ENCODE data around the gene MACROD1. TPM values are rescaled to one million over a fixed set of nuclear protein-coding genes. Genes with fewer than 3 reads are reported as not detected.

MACROD1 gene
- total RNA-seq, 2 experiments from 2014 or later: 6.0 to 6.3 TPM

DNA sequence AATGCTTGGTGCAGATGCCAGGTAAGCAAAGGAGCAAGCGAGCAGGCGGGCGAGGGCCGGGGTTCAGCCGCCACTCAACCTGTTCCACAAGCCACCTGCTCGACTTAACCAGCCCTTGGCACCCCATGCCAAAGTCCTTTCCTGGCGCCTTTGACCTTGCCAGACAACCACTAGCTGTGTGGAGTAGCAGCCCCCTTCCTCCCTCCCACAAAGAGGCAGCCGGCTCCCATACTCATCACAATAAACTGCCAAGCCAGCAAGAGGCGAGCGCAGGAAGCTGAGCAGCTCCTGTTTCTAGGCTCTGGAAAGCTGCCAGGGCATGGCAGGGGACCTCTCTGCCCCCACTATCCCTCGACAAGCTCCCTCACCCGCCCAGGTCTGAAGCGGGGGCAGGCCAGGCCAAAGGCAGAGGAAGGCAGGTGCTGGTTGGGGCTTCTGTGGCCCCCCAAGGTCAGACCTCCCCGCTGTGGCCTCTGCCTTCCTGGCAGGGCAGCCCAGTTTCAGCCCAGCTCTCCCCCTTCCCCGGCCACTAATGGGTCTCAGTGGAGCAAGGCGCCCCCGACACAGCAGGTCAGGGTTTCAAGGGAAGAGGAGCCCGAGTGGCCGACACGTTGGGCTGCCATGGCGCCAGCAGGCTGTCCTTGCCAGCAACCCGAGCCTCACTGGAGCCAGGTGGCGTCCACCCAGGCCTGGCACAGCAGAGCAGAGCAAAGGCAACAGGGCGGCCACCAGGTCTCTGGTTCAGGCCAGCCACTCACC lies 15.3 kb downstream of the MACROD1 start:
- no peaks in the 10 kb centered on the region for H3K27me3 Mint-ChIP-seq
- intact Hi-C loops (cut with DNase I, micrococcal nuclease): loop anchor here in 1 of 2 experiments (5.0 kb wide), 1 partner anchor 243 kb away; no protein-coding TSS in a partner anchor
- Histone ChIP-seq H3K4me1 (ENCODE audit: insufficient read depth, low read length) (peaks cover 18% of the 10 kb centered on the region), H3K4me3 (ENCODE audit: low read length) (no peak overlapping the region), H3K27me3 (ENCODE audit: control insufficient read depth in 1 of 2, insufficient read depth in 2 of 2, low read length in 2 of 2) (no peaks in the 10 kb centered on the region), H3K9me3 (ENCODE audit: control insufficient read depth in 1 of 2, insufficient read depth in 1 of 2, low read length in 2 of 2) (no peaks in the 10 kb centered on the region), H3K27ac (ENCODE audit: low read depth in 1 of 2, low read length in 2 of 2) (no peak overlapping the region), H3K36me3 (ENCODE audit: insufficient read depth, low read length) (no peaks in the 10 kb centered on the region)
- no peaks in the 10 kb centered on the region for H3K9me3 Mint-ChIP-seq
- DNase-seq (no peak), ATAC-seq (ENCODE audit: poor library complexity) (no peak)
- ChIA-PET POLR2A (no interaction called here), CTCF (interaction anchor here (2.1 to 2.8 kb wide), 2 partner anchors 150 kb away, joined by 7 to 15 read pairs; no protein-coding TSS in a partner anchor)
- H3K27ac Mint-ChIP-seq: no peak overlapping the region
- H3K4me3 Mint-ChIP-seq: no peak overlapping the region
- no peaks in the 10 kb centered on the region for H3K36me3 Mint-ChIP-seq (ENCODE audit: low read depth)
- H3K4me1 Mint-ChIP-seq (ENCODE audit: low read depth): peaks cover 4% of the 10 kb centered on the region
- TF ChIP-seq, protein P1, sequence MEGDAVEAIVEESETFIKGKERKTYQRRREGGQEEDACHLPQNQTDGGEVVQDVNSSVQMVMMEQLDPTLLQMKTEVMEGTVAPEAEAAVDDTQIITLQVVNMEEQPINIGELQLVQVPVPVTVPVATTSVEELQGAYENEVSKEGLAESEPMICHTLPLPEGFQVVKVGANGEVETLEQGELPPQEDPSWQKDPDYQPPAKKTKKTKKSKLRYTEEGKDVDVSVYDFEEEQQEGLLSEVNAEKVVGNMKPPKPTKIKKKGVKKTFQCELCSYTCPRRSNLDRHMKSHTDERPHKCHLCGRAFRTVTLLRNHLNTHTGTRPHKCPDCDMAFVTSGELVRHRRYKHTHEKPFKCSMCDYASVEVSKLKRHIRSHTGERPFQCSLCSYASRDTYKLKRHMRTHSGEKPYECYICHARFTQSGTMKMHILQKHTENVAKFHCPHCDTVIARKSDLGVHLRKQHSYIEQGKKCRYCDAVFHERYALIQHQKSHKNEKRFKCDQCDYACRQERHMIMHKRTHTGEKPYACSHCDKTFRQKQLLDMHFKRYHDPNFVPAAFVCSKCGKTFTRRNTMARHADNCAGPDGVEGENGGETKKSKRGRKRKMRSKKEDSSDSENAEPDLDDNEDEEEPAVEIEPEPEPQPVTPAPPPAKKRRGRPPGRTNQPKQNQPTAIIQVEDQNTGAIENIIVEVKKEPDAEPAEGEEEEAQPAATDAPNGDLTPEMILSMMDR (IDR thresholded peaks at IDR 0.05): no peak

DNA sequence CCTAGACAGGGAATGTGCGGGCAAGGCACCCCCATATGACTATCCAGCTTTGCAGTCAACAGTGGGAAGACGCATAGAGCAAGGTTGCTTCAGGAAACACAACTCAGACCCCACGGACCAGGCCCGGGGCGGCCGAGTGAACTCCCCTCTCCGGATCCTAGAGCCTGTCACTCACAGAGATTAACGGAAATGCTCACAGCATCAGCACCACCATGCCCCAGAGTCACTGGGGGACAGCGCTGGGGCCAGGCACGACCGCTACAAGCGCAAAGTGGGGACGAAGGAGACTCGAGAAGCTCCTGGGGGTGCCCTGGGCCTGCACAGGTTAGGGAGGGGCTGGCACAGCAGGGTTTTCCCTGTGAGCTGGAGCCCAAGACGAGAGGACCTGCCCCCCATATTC lies 15.9 kb downstream of the MACROD1 start:
- H3K27ac ChIP-seq (ENCODE audit: low read depth in 1 of 2, low read length in 2 of 2): no peak overlapping the region
- POLR2A ChIA-PET: no interaction called here
- no peaks in the 10 kb centered on the region for H3K27me3 ChIP-seq (ENCODE audit: control insufficient read depth in 1 of 2, insufficient read depth in 2 of 2, low read length in 2 of 2)
- no peak for DNase-seq
- no peak for ATAC-seq (ENCODE audit: poor library complexity)
- TF ChIP-seq, protein P1 (IDR thresholded peaks at IDR 0.05): no peak
- H3K9me3 ChIP-seq (ENCODE audit: control insufficient read depth in 1 of 2, insufficient read depth in 1 of 2, low read length in 2 of 2): no peaks in the 10 kb centered on the region
- no peaks in the 10 kb centered on the region for H3K36me3 Mint-ChIP-seq (ENCODE audit: low read depth)
- H3K9me3 Mint-ChIP-seq: no peaks in the 10 kb centered on the region
- CTCF ChIA-PET: interaction anchor here (2.1 kb wide), 1 partner anchor 150 kb away, joined by 7 read pairs; no protein-coding TSS in a partner anchor
- H3K27ac Mint-ChIP-seq: no peak overlapping the region
- H3K4me3 Mint-ChIP-seq: no peak overlapping the region
- H3K36me3 ChIP-seq (ENCODE audit: insufficient read depth, low read length): no peaks in the 10 kb centered on the region
- peaks cover 4% of the 10 kb centered on the region for H3K4me1 Mint-ChIP-seq (ENCODE audit: low read depth)
- intact Hi-C loops (cut with DNase I, micrococcal nuclease): loop anchor here in 1 of 2 experiments (5.0 kb wide), 1 partner anchor 243 kb away; no protein-coding TSS in a partner anchor
- no peak overlapping the region for H3K4me3 ChIP-seq (ENCODE audit: low read length)
- H3K27me3 Mint-ChIP-seq: no peaks in the 10 kb centered on the region
- H3K4me1 ChIP-seq (ENCODE audit: insufficient read depth, low read length): peaks cover 18% of the 10 kb centered on the region

DNA sequence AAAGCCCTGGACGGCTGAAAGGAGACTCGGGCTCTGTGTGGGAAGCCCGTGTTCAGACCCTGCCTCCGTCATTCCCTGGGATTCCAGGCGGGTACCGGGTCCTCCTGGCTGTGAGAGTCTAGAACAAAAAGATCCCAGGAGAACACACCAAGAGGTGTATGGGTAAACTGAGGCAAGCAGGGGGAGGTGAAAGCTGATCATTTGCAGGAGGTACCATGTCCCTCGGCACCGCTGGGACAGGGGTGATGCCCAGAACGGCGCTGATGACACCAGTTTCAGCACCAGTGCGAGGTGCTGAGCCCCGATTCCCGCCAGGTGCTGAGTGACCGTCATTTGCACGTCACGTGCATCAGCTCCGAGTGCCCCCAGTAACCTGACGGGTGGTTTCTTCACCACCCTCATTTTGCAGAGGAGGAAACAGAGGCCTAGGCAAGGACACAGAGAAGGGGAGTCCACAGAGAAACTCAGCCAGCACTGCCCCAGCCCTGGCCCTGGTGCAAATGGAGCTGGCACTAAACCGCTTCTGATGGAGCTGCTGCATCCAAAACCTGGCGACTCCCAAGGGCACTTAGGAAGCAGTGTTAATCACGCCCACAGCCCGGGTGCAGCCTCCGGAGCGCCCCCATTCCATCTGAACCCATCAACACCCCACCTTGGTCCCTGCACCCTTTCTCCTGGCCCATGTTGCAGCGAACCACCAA lies 16.8 kb downstream of the MACROD1 start:
- POLR2A ChIA-PET: interaction anchor here (1.1 kb wide), 1 partner anchor 37 kb away, joined by 3 read pairs; the partner anchor contains the start of gene STIP1

More for the DNA sequence above, 16.8 kb downstream of the MACROD1 start:
- H3K4me1 Mint-ChIP-seq (ENCODE audit: low read depth): peaks cover 7% of the 10 kb centered on the region
- H3K36me3 ChIP-seq (ENCODE audit: insufficient read depth, low read length): no peaks in the 10 kb centered on the region
- H3K4me3 Mint-ChIP-seq: no peak overlapping the region
- H3K4me3 ChIP-seq (ENCODE audit: low read length): no peak overlapping the region
- ATAC-seq (ENCODE audit: poor library complexity) (no peak), DNase-seq (no peak)
- no peaks in the 10 kb centered on the region for H3K36me3 Mint-ChIP-seq (ENCODE audit: low read depth)
- TF ChIP-seq, protein P1 (IDR thresholded peaks at IDR 0.05): peak; percentile 61
- H3K9me3 Mint-ChIP-seq: no peaks in the 10 kb centered on the region
- H3K9me3 ChIP-seq (ENCODE audit: control insufficient read depth in 1 of 2, insufficient read depth in 1 of 2, low read length in 2 of 2): no peaks in the 10 kb centered on the region
- H3K27ac Mint-ChIP-seq: no peak overlapping the region
- H3K4me1 ChIP-seq (ENCODE audit: insufficient read depth, low read length): peaks cover 18% of the 10 kb centered on the region
- intact Hi-C loops (cut with DNase I, micrococcal nuclease): loop anchor here (1.0 to 10.0 kb wide), 4 partner anchors 149 to 1114 kb away; partner anchors contain the start of gene ZFTA (in 1 of the 2)
- H3K27me3 ChIP-seq (ENCODE audit: control insufficient read depth in 1 of 2, insufficient read depth in 2 of 2, low read length in 2 of 2): no peaks in the 10 kb centered on the region
- no peaks in the 10 kb centered on the region for H3K27me3 Mint-ChIP-seq
- CTCF ChIA-PET: interaction anchor here (2.1 kb wide), 1 partner anchor 149 kb away, joined by 7 read pairs; no protein-coding TSS in a partner anchor
- H3K27ac ChIP-seq (ENCODE audit: low read depth in 1 of 2, low read length in 2 of 2): no peak overlapping the region
